Activated T-cell treated with anti-CD3 and anti-CD28 coated beads, Interleukin-2, amount 50 U/mL, for 24 hours (primary cell): ENCODE measurements around the gene SHISAL1.
"Not testable (repeated sequence)": the region's sequence is repeated elsewhere in the genome, so short reads cannot be mapped to it uniquely, and the experiment has no call there.

Experiments used
- DNase-seq: peaks from one replicate; pipeline ENCODE4 v3.0.0-alpha.2; 2020
- H3K27ac Mint-ChIP-seq: 2 replicates; pipeline ENCODE4 v1.8.0; 2020; ENCODE audit warnings: mild to moderate bottlenecking, mixed read lengths
- H3K27me3 Mint-ChIP-seq: 2 replicates; pipeline ENCODE4 v1.8.0; 2020; ENCODE audit warnings: mixed read lengths
- H3K36me3 Mint-ChIP-seq: 2 replicates; pipeline ENCODE4 v1.8.0; 2020; ENCODE audit warnings: low read depth, mixed read lengths
- H3K4me1 Mint-ChIP-seq: 2 replicates; pipeline ENCODE4 v1.8.0; 2020; ENCODE audit warnings: low read depth, mixed read lengths
- H3K4me3 Mint-ChIP-seq: 2 replicates; pipeline ENCODE4 v1.8.0; 2020; ENCODE audit warnings: mild to moderate bottlenecking, moderate library complexity, mixed read lengths
- H3K9me3 Mint-ChIP-seq: 2 replicates; pipeline ENCODE4 v1.8.0; 2020; ENCODE audit warnings: mixed read lengths

The SHISAL1 gene

GRCh38 chr22:44246615-44247326 is 66.0 kb downstream of the SHISAL1 start:
- no peak for DNase-seq
- no peak overlapping the region for H3K4me3 Mint-ChIP-seq
- H3K27me3 Mint-ChIP-seq, result peaks cover 38% of the 10 kb centered on the region
- H3K36me3 Mint-ChIP-seq, result no peaks in the 10 kb centered on the region
- no peak overlapping the region for H3K27ac Mint-ChIP-seq
- no peaks in the 10 kb centered on the region for H3K4me1 Mint-ChIP-seq
- peaks cover 5% of the 10 kb centered on the region for H3K9me3 Mint-ChIP-seq

- Mint-ChIP-seq H3K36me3 (no peaks in the 10 kb centered on the region), H3K9me3 (peaks cover 5% of the 10 kb centered on the region), H3K4me1 (no peaks in the 10 kb centered on the region), H3K27me3 (peaks cover 44% of the 10 kb centered on the region), H3K4me3 (no peak overlapping the region), H3K27ac (no peak overlapping the region)
- DNase-seq, result no peak
Measured at GRCh38 chr22:44245867-44246266, 66.9 kb downstream of the SHISAL1 start.

- Mint-ChIP-seq H3K27me3 (peaks cover 44% of the 10 kb centered on the region), H3K4me3 (no peak overlapping the region), H3K4me1 (no peaks in the 10 kb centered on the region), H3K27ac (no peak overlapping the region), H3K36me3 (no peaks in the 10 kb centered on the region), H3K9me3 (peaks cover 5% of the 10 kb centered on the region)
- DNase-seq, result no peak
Measured at GRCh38 chr22:44245438-44245837, 67.3 kb downstream of the SHISAL1 start.

GRCh38 chr22:44244265-44244822 is 68.4 kb downstream of the SHISAL1 start:
- H3K27me3 Mint-ChIP-seq, result peaks cover 44% of the 10 kb centered on the region
- H3K36me3 Mint-ChIP-seq, result no peaks in the 10 kb centered on the region
- H3K9me3 Mint-ChIP-seq, result no peaks in the 10 kb centered on the region
- H3K27ac Mint-ChIP-seq, result no peak overlapping the region
- DNase-seq, result no peak
- H3K4me3 Mint-ChIP-seq, result no peak overlapping the region
- H3K4me1 Mint-ChIP-seq, result no peaks in the 10 kb centered on the region

- H3K9me3 Mint-ChIP-seq, result no peaks in the 10 kb centered on the region
- DNase-seq, result no peak
- H3K27me3 Mint-ChIP-seq, result peaks cover 47% of the 10 kb centered on the region
- no peak overlapping the region for H3K27ac Mint-ChIP-seq
- H3K36me3 Mint-ChIP-seq, result no peaks in the 10 kb centered on the region
- no peaks in the 10 kb centered on the region for H3K4me1 Mint-ChIP-seq
- no peak overlapping the region for H3K4me3 Mint-ChIP-seq
Measured at GRCh38 chr22:44243761-44244160, 69.0 kb downstream of the SHISAL1 start.

- DNase-seq, result no peak
- peaks cover 44% of the 10 kb centered on the region for H3K27me3 Mint-ChIP-seq
- H3K36me3 Mint-ChIP-seq, result no peaks in the 10 kb centered on the region
- H3K9me3 Mint-ChIP-seq, result no peaks in the 10 kb centered on the region
- H3K4me1 Mint-ChIP-seq, result no peaks in the 10 kb centered on the region
- no peak overlapping the region for H3K4me3 Mint-ChIP-seq
- no peak overlapping the region for H3K27ac Mint-ChIP-seq
Measured at GRCh38 chr22:44242946-44243724, 69.6 kb downstream of the SHISAL1 start.

- DNase-seq, H3K9me3 Mint-ChIP-seq, H3K4me1 Mint-ChIP-seq, H3K36me3 Mint-ChIP-seq, H3K27ac Mint-ChIP-seq, H3K4me3 Mint-ChIP-seq: not testable (repeated sequence)
- H3K27me3 Mint-ChIP-seq, result peaks cover 40% of the 10 kb centered on the region
Measured at GRCh38 chr22:44241121-44241520, 71.6 kb downstream of the SHISAL1 start.

- H3K9me3 Mint-ChIP-seq, result no peaks in the 10 kb centered on the region
- H3K27me3 Mint-ChIP-seq, result peaks cover 14% of the 10 kb centered on the region
- no peak for DNase-seq
- H3K36me3 Mint-ChIP-seq, result no peaks in the 10 kb centered on the region
- H3K27ac Mint-ChIP-seq, result no peak overlapping the region
- H3K4me1 Mint-ChIP-seq, result no peaks in the 10 kb centered on the region
- H3K4me3 Mint-ChIP-seq, result no peak overlapping the region
Measured at GRCh38 chr22:44237290-44237689, 75.5 kb downstream of the SHISAL1 start.

GRCh38 chr22:44234372-44234771 is 78.4 kb downstream of the SHISAL1 start:
- H3K9me3 Mint-ChIP-seq, H3K4me1 Mint-ChIP-seq, H3K36me3 Mint-ChIP-seq, DNase-seq, H3K4me3 Mint-ChIP-seq, H3K27ac Mint-ChIP-seq: not testable (repeated sequence)
- H3K27me3 Mint-ChIP-seq, result peaks cover 12% of the 10 kb centered on the region

- Mint-ChIP-seq H3K9me3 (peaks cover 13% of the 10 kb centered on the region), H3K27me3 (peaks cover 18% of the 10 kb centered on the region), H3K27ac (no peak overlapping the region), H3K4me1 (no peaks in the 10 kb centered on the region), H3K4me3 (no peak overlapping the region), H3K36me3 (no peaks in the 10 kb centered on the region)
- no peak for DNase-seq
Measured at GRCh38 chr22:44231233-44231632, 81.5 kb downstream of the SHISAL1 start.

- Mint-ChIP-seq H3K9me3 (peaks cover 13% of the 10 kb centered on the region), H3K27ac (no peak overlapping the region), H3K4me1 (no peaks in the 10 kb centered on the region), H3K4me3 (no peak overlapping the region), H3K36me3 (no peaks in the 10 kb centered on the region), H3K27me3 (peaks cover 26% of the 10 kb centered on the region)
- DNase-seq, result no peak
Measured at GRCh38 chr22:44229809-44230208, 82.9 kb downstream of the SHISAL1 start.

GRCh38 chr22:44229331-44229730 is 83.4 kb downstream of the SHISAL1 start:
- Mint-ChIP-seq H3K27me3 (peaks cover 26% of the 10 kb centered on the region), H3K9me3 (peaks cover 13% of the 10 kb centered on the region), H3K27ac (no peak overlapping the region), H3K4me1 (no peaks in the 10 kb centered on the region), H3K4me3 (no peak overlapping the region), H3K36me3 (no peaks in the 10 kb centered on the region)
- DNase-seq, result no peak

- H3K4me3 Mint-ChIP-seq, result no peak overlapping the region
- DNase-seq, result no peak
- peaks cover 13% of the 10 kb centered on the region for H3K9me3 Mint-ChIP-seq
- H3K36me3 Mint-ChIP-seq, result no peaks in the 10 kb centered on the region
- no peak overlapping the region for H3K27ac Mint-ChIP-seq
- no peaks in the 10 kb centered on the region for H3K4me1 Mint-ChIP-seq
- peaks cover 26% of the 10 kb centered on the region for H3K27me3 Mint-ChIP-seq
Measured at GRCh38 chr22:44225812-44226211, 86.9 kb downstream of the SHISAL1 start.

- Mint-ChIP-seq H3K27ac (no peak overlapping the region), H3K36me3 (no peaks in the 10 kb centered on the region), H3K27me3 (peaks cover 25% of the 10 kb centered on the region)
Measured at GRCh38 chr22:44225091-44225689, 87.6 kb downstream of the SHISAL1 start.

GRCh38 chr22:44224166-44224565 is 88.6 kb downstream of the SHISAL1 start:
- Mint-ChIP-seq H3K4me3 (no peak overlapping the region), H3K9me3 (peaks cover 8% of the 10 kb centered on the region), H3K36me3 (no peaks in the 10 kb centered on the region), H3K27ac (no peak overlapping the region), H3K4me1 (no peaks in the 10 kb centered on the region), H3K27me3 (peaks cover 15% of the 10 kb centered on the region)
- no peak for DNase-seq

More at GRCh38 chr22:44225091-44225689, 87.6 kb downstream of the SHISAL1 start:
- H3K4me3 Mint-ChIP-seq, result no peak overlapping the region
- no peaks in the 10 kb centered on the region for H3K4me1 Mint-ChIP-seq
- H3K9me3 Mint-ChIP-seq, result peaks cover 13% of the 10 kb centered on the region
- DNase-seq, result no peak
